T-cell (primary cell): ENCODE measurements around the gene ERVH48-1. TPM values are rescaled to one million over a fixed set of nuclear protein-coding genes. Genes with fewer than 3 reads are reported as not detected.
"Not testable (repeated sequence)": the region's sequence is repeated elsewhere in the genome, so short reads cannot be mapped to it uniquely, and the experiment has no call there.

Source experiments
- ATAC-seq, 4 experiments: fragments of 200-7000 bp in 3 of 4; fragments of 150-1000 bp in 1 of 4; cut with Tn5 transposase; replicated peaks in 1 of 4; 1 replicate in 3 of 4; 2 replicates in 1 of 4; pipeline ENCODE4 v1.10.0; 2021; ENCODE audit warnings: moderate library complexity in 3 of 4, mild to moderate bottlenecking in 2 of 4, moderate number of reproducible peaks in 1 of 4
- CTCF ChIA-PET, 2 donors: fragments of 300-600 bp; sonication (Branson Sonifier 250); formaldehyde crosslinking; loops; one replicate each; lab custom pipeline; 2022; ENCODE audit warnings: antibody characterized with exemption in 2 of 2; lab: Charles Lee
- POLR2A ChIA-PET, 2 donors: fragments of 300-600 bp; sonication (Branson Sonifier 250); formaldehyde crosslinking; loops; one replicate each; lab custom pipeline; 2022; ENCODE audit warnings: antibody characterized with exemption in 2 of 2; lab: Charles Lee
- DNase-seq, 35 experiments: peaks; one replicate each; pipeline versions ENCODE4 v3.0.0 to v3.0.0-alpha.2; 2013 to 2023
- H3K27ac ChIP-seq: one replicate; pipeline ENCODE4 v1.5.1; 2013; ENCODE audit warnings: low read length
- H3K27me3 ChIP-seq, 2 experiments: replicated peaks in 1 of 2; 1 replicate in 1 of 2; 2 replicates in 1 of 2; pipeline versions ENCODE4 v1.6.1 to v1.7.0; 2013; ENCODE audit warnings: low read length in 1 of 2, mixed read lengths in 1 of 2; ENCODE audit not compliant: control insufficient read depth in 2 of 2, insufficient read depth in 2 of 2; ENCODE audit errors: extremely low read depth in 1 of 2
- H3K36me3 ChIP-seq, 2 donors: 1 replicate in 1 of 2; 2 replicates in 1 of 2; pipeline versions ENCODE4 v1.6.1 to v1.7.0; 2013; ENCODE audit warnings: low read length in 1 of 2; ENCODE audit not compliant: control insufficient read depth in 2 of 2, insufficient read depth in 1 of 2; ENCODE audit errors: extremely low read depth in 1 of 2
- H3K4me1 ChIP-seq, 2 experiments: 1 replicate in 1 of 2; 2 replicates in 1 of 2; pipeline versions ENCODE4 v1.6.1 to v1.7.0; 2013; ENCODE audit warnings: low read length in 2 of 2, mixed read lengths in 1 of 2; ENCODE audit not compliant: insufficient read depth in 2 of 2, control insufficient read depth in 1 of 2; ENCODE audit errors: extremely low read depth in 1 of 2
- H3K4me3 ChIP-seq, 2 donors: 1 replicate in 1 of 2; 2 replicates in 1 of 2; pipeline versions ENCODE4 v1.5.1 to v1.7.0; 2013; ENCODE audit warnings: mild to moderate bottlenecking in 2 of 2, low read length in 1 of 2, moderate library complexity in 1 of 2; ENCODE audit not compliant: control insufficient read depth in 1 of 2; ENCODE audit errors: extremely low read depth in 1 of 2
- H3K9me3 ChIP-seq: 2 replicates; pipeline ENCODE4 v1.7.0; 2013
- H3K27ac Mint-ChIP-seq, 2 donors: one replicate each; pipeline ENCODE4 v1.8.0; 2020 to 2021; ENCODE audit warnings: mild to moderate bottlenecking in 2 of 2, mixed read lengths in 2 of 2
- H3K27me3 Mint-ChIP-seq, 2 donors: one replicate each; pipeline ENCODE4 v1.8.0; 2021 to 2022; ENCODE audit warnings: mixed read lengths in 2 of 2
- H3K36me3 Mint-ChIP-seq: one replicate; pipeline ENCODE4 v1.8.0; 2021; ENCODE audit warnings: mixed read lengths
- H3K4me1 Mint-ChIP-seq, 3 donors: one replicate each; pipeline ENCODE4 v1.8.0; 2020 to 2022; ENCODE audit warnings: mixed read lengths in 3 of 3, mild to moderate bottlenecking in 1 of 3
- H3K4me3 Mint-ChIP-seq, 3 donors: one replicate each; pipeline ENCODE4 v1.8.0; 2020 to 2022; ENCODE audit warnings: mild to moderate bottlenecking in 3 of 3, mixed read lengths in 3 of 3, moderate library complexity in 3 of 3
- H3K9me3 Mint-ChIP-seq, 3 donors: one replicate each; pipeline ENCODE4 v1.8.0; 2020 to 2022; ENCODE audit warnings: mixed read lengths in 3 of 3
- WGBS: methylation state at CpG from one replicate; pipeline ENCODE4 v1.1.5; 2013; ENCODE audit warnings: missing lambda C conversion rate; ENCODE audit not compliant: insufficient coverage; 5-methylcytosine and 5-hydroxymethylcytosine counted together
- total RNA-seq, 35 experiments: library from RNA in 6 of 35; stranded (reverse) in 6 of 35; fragments of 120-200 nt in 1 of 35; gene quantifications; one replicate each; pipeline versions ENCODE4 v1.2.1 to v1.2.4 and lab custom pipeline; 2013 to 2026

The ERVH48-1 gene
- total RNA-seq, 5 donors from 2014 or later (not counting 1 experiment from before 2014, with no cell fraction given), result 0.21 to 1.2 (median 0.90) TPM

- no peak overlapping the region for H3K27ac ChIP-seq
- peaks cover 0 to 3% (median 2%) of the 10 kb centered on the region in 3 donors for H3K4me1 Mint-ChIP-seq
- H3K27ac Mint-ChIP-seq, result no peak overlapping the region
- no peaks in the 10 kb centered on the region for H3K27me3 Mint-ChIP-seq
- ATAC-seq, result no peak
- H3K36me3 Mint-ChIP-seq, result no peaks in the 10 kb centered on the region
- CTCF ChIA-PET, result no interaction called here
- H3K4me1 ChIP-seq, result peaks cover 0 to 6% of the 10 kb centered on the region in 2 experiments
- WGBS, result no CpG with 5 or more reads among the region's 3 CpGs
- no peaks in the 10 kb centered on the region for H3K36me3 ChIP-seq
- DNase-seq, result no peak
- POLR2A ChIA-PET, result no interaction called here
- no peaks in the 10 kb centered on the region for H3K9me3 ChIP-seq
- H3K4me3 ChIP-seq, result no peak overlapping the region
- H3K4me3 Mint-ChIP-seq, result no peak overlapping the region
- no peaks in the 10 kb centered on the region for H3K9me3 Mint-ChIP-seq
- H3K27me3 ChIP-seq, result peaks cover 0 to 3% of the 10 kb centered on the region in 2 experiments
Observed at GRCh38 chr21:42959728-42960127, 34.3 kb upstream of the ERVH48-1 start.

DNA sequence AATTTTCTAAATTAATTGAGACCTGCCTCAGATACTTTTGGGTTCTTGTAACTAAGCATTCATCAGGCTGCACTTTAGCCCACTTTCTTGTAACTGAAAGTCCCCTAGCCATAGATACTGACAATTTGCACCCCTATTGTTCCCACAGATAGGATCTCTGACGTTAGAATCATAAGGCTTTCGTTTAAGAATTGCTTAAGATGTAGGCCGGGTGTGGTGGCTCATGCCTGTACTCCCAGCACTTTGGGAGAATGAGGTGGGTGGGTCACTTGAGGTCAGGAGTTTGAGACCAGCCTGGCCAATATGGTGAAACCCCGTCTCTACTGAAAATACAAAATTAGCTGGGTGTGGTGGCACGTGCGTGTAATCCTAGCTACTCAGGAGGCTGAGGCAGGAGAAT, 32.7 kb upstream of the ERVH48-1 start:
- H3K36me3 Mint-ChIP-seq, H3K4me3 Mint-ChIP-seq, H3K27me3 ChIP-seq, H3K4me3 ChIP-seq, H3K9me3 ChIP-seq, ATAC-seq, H3K27me3 Mint-ChIP-seq, POLR2A ChIA-PET, H3K36me3 ChIP-seq, DNase-seq, H3K9me3 Mint-ChIP-seq, H3K27ac Mint-ChIP-seq, H3K4me1 Mint-ChIP-seq, H3K27ac ChIP-seq, H3K4me1 ChIP-seq: not testable (repeated sequence)
- CTCF ChIA-PET, result interaction anchor here in 1 of 2 donors (0.7 kb wide), 1 partner anchor 241 kb away, joined by 4 read pairs; no protein-coding TSS in a partner anchor
- WGBS, result 90% methylated on average over 2 of the region's 6 CpGs

- no peak overlapping the region for H3K4me3 ChIP-seq
- POLR2A ChIA-PET, result no interaction called here
- peaks cover 2 to 5% of the 10 kb centered on the region in 2 donors for H3K27me3 Mint-ChIP-seq
- H3K36me3 Mint-ChIP-seq, result no peaks in the 10 kb centered on the region
- H3K4me3 Mint-ChIP-seq, result no peak overlapping the region
- peaks cover 0 to 3% of the 10 kb centered on the region in 2 experiments for H3K27me3 ChIP-seq
- no peaks in the 10 kb centered on the region for H3K9me3 ChIP-seq
- peaks cover 0 to 3% (median 2%) of the 10 kb centered on the region in 3 donors for H3K4me1 Mint-ChIP-seq
- peaks cover 0 to 6% of the 10 kb centered on the region in 2 experiments for H3K4me1 ChIP-seq
- DNase-seq (no peak), ATAC-seq (peak in 2 of 4 experiments; percentile 74 to 75)
- WGBS, result 91% methylated on average over 5 of the region's 13 CpGs
- H3K27ac Mint-ChIP-seq, result no peak overlapping the region
- CTCF ChIA-PET, result no interaction called here
- no peak overlapping the region for H3K27ac ChIP-seq
- H3K9me3 Mint-ChIP-seq, result no peaks in the 10 kb centered on the region
- no peaks in the 10 kb centered on the region for H3K36me3 ChIP-seq
Observed at GRCh38 chr21:42956824-42957630, 31.6 kb upstream of the ERVH48-1 start.

GRCh38 chr21:42951193-42951592, 25.8 kb upstream of the ERVH48-1 start:
- H3K27ac Mint-ChIP-seq, result not testable (repeated sequence)
- no CpG with 5 or more reads among the region's 9 CpGs for WGBS

DNA sequence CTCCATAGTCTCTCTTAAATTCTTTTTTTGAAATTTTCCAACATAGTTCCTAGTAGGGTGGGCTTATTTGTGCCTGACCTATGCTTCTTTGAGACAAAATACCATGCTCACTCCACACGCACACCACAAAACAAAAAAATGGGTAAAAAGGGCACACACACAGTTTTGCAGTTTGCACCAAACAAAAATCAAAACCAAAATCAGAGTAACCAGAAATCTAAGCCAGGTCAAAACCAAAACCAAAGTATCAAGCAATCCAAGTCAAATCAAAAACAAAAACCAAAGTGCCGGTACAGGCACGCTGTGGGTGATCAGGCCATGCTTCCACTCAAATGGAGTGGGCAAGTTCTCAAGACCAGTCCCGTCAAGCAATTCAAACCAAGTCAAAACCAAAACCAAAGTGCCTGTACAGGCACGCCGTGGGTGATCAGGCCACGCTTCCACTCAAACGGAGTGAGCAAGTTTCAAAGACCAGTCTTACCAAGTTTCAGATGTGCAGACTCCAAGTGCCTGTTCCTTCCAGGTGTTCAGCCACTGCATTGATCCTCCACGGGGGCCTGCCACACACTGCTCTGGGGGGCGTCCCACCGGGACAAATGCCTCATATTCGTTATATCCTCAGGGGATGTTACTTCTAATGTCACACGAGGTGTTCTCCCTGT, 23.8 kb upstream of the ERVH48-1 start:
- peak overlapping the region in 1 of 2 donors; percentile 83 for H3K27ac Mint-ChIP-seq
- WGBS, result 66% methylated on average over 8 of the region's 13 CpGs
- H3K36me3 Mint-ChIP-seq, H3K9me3 ChIP-seq, H3K36me3 ChIP-seq, H3K4me1 ChIP-seq, H3K9me3 Mint-ChIP-seq, H3K27me3 Mint-ChIP-seq, H3K4me3 ChIP-seq, POLR2A ChIA-PET, H3K27ac ChIP-seq, ATAC-seq, DNase-seq, H3K27me3 ChIP-seq, H3K4me1 Mint-ChIP-seq, CTCF ChIA-PET: not testable (repeated sequence)
- peak overlapping the region in 1 of 3 donors; percentile 55 for H3K4me3 Mint-ChIP-seq

More at GRCh38 chr21:42951193-42951592, 25.8 kb upstream of the ERVH48-1 start:
- CTCF ChIA-PET, H3K9me3 ChIP-seq, H3K36me3 ChIP-seq, H3K4me3 ChIP-seq, H3K4me1 ChIP-seq, POLR2A ChIA-PET, H3K4me1 Mint-ChIP-seq, H3K27me3 ChIP-seq, H3K36me3 Mint-ChIP-seq, H3K27me3 Mint-ChIP-seq, H3K4me3 Mint-ChIP-seq, H3K9me3 Mint-ChIP-seq, DNase-seq, H3K27ac ChIP-seq, ATAC-seq: not testable (repeated sequence)

GRCh38 chr21:42942244-42942643, 16.8 kb upstream of the ERVH48-1 start:
- H3K9me3 ChIP-seq, result no peaks in the 10 kb centered on the region
- H3K27me3 Mint-ChIP-seq, result no peaks in the 10 kb centered on the region
- H3K9me3 Mint-ChIP-seq, result no peaks in the 10 kb centered on the region
- no peak overlapping the region for H3K4me3 Mint-ChIP-seq
- H3K27me3 ChIP-seq, result no peaks in the 10 kb centered on the region
- ATAC-seq (no peak), DNase-seq (no peak)
- ChIA-PET CTCF (no interaction called here), POLR2A (no interaction called here)
- no peak overlapping the region for H3K27ac ChIP-seq
- no peaks in the 10 kb centered on the region for H3K4me1 Mint-ChIP-seq
- no peak overlapping the region for H3K27ac Mint-ChIP-seq
- no peak overlapping the region for H3K4me3 ChIP-seq
- H3K36me3 ChIP-seq, result no peaks in the 10 kb centered on the region
- no peaks in the 10 kb centered on the region for H3K4me1 ChIP-seq
- 60% methylated on average over 6 of the region's 6 CpGs for WGBS
- H3K36me3 Mint-ChIP-seq, result no peaks in the 10 kb centered on the region
